NCI-H446 treated with DMSO at 0.1 percent for 48 hours (cell line): ENCODE measurements around the gene GNAS.
"Not testable (repeated sequence)": the region's sequence is repeated elsewhere in the genome, so short reads cannot be mapped to it uniquely, and the experiment has no call there.

Experiments
- DNase-seq: peaks from one replicate; lab custom pipeline; 2025; lab: John Stamatoyannopoulos, UW

Gene GNAS

DNA sequence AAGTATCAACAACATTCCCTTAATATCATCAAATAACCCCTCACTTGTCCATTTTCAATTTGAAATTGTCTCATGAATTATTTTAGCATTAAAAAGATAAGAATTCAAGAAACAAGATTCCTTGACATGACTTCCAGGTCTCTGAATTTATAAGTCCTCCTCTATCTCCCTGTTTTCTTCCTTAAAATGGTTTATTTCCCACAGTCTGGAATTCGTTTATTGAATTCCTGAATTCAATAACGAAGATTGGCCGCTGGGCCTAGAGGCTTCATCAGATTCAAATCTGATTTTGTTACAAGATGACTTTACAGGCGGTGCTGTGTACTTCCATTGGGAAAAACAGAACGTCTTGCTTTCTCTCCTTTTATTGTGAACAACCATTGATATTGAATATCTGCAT is 79.7 kb downstream of the GNAS start:
- DNase-seq = no peak

DNA sequence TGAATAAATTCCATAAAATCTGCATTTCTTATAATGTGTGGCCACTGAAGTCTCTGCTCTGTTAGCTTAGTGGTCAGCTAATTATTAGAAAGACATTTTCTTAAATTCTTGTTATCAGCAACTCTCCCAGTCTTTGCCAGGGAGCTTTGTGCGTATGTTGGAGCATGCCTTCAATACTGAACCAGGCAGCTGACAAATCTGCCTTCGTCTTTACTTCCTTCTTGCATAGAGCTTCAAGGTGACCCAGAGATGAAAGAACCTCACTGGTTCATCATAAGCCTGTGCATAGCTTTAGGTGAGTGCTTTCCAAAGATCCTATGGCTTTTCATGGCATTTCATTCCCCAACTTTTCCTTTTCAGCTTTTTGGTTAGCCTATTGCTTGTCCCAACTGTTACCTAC is 85.6 kb downstream of the GNAS start:
- DNase-seq = no peak

DNA sequence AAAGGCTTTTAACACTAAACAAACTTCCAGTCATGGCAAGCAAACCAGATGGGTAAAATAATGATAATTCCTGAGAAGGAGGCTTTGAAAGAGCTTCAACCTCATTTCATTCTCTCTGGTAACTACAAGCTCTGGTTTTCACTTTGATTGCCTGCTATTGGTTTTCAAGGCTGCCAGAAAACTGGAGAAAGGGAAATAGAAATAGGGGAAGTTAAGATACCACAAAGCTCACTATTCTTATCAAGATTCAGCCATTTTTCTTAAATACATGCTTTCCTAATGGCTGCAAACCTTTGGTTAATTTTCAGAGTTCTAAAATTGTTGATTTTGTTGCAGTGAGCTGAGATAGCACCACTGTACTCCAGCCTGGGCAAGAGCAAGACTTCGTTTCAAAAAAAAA is 86.0 kb downstream of the GNAS start:
- DNase-seq = no peak

DNA sequence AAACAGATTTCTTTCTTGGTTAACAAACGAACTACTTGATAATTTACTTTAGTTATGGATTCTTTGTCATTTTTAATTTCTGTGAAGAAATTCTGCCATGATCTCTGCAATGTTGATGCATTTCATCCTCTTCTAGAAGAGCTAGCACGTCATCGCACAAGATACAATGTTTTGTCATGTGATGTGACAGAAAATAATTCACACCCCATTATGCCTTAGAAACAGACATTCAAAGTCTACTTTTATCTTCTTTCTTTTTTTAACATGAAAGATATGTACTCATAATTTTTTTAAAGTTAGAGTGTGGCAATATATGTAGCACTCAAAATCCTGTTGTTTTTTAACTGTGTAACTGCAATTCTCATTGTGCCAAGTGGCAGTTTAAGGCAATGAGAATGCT is 89.0 kb downstream of the GNAS start:
- DNase-seq = no peak

DNA sequence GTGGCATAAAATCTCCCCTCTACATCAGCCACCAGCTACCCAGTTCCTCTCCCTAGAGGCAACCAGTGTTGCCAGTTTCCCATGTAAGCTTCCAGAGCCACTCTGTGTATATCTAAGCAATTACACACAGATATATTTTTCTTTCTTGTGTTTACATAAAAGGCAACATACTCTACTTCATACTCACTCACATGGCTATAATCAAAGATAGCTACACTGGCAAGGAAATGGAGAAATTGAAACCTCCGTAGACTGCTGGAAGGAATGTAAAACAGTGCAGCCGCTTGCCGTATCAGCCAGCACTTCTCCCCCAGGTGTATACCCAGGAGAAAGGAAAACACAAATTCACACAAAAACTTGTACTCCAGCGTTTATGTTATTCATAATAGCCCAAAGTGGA is 90.0 kb downstream of the GNAS start:
- DNase-seq = no peak

DNA sequence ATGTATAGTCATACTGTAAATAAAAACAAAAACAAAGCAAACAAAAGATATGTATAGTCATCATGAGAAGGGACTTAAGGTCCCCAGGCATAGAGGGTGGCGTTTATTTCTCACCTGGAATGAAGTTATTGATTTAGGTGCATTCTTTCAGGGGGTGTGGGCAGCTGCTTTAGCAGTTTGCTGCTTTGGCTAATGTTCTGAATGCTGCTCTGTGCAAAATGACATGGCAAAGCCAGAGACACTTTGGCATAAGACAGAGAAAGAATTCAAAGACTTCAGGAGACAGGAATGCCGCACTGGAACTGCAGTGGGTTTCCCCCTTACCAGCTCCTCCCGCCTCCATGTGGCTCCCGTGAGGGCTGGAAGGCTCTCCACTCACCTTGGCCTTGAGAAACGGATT is 92.1 kb downstream of the GNAS start:
- no peak for DNase-seq

DNA sequence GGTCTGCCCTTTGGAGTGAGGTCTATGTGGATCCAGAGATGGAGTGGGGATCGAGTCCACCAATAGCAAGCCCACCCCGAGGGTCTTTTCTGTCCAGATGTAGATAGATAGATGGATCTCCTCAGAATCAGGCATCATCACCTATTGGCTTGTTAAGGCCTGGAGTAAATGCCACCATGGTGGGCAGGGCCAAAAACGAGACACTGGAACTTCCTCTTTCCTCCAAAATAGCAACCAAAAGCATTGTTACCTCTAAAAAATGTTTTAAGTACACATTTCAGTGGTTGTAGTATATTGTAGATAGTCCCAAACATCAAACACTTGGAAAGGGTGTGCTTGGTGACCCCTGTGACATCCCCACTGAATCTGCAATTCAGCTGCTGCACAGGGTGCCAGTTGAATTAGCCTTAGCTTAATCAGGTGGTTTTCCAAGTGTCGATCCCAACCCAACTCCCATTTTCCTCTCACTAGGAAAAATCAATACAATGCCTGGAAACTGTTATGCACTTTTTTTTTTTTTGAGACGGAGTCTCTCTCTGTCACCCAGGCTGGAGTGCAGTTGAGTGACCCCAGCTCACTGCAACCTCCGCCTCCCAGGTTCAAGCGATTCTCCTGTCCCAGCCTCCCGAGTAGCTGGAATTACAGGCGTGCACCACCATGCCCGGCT is 93.6 kb downstream of the GNAS start:
- DNase-seq = no peak

DNA sequence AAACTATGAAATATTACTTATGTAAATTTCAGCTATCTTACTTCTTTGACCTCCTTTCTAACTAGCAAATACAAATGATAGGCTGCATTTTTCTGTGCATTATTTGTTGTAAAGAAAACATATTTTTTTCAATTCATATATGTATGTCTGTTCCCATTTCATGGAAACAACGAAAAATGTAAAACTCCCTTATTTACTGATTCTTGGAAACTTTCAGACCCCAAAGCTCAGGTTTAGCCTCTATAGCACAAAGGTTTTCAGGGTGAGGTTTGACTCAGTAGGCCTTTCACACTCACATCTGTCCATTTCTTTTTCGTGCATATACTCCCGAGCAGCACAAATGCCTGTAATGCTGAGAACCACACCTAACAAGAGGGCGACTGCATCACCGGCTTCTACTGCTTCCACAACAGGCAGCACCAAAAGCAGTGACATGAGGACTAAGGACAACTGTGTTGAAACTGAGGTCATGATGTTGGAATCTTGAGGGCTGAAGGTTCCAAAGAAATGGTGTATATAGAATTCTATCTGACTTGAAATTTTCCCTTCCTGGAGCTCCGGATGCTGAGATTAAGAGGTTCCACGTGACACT is 95.4 kb downstream of the GNAS start:
- not testable (repeated sequence) for DNase-seq

DNA sequence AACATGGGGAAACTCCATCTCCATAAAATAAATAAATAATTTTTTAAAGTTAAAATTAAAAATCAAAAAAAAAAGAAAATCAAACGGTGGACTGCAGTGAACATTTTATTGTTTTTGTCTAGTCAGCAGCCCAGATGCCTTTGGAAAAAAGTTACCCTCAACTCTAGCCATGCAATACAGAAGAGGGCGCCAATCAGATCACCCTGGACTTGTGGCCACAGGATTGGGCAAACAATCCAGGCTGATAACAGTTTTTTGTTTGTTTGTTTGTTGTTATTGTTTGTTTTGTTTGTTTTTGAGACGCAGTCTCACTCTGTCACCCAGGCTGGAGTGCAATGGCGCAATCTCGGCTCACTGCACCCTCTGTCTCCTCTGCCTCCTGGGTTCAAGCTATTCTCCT is 98.1 kb downstream of the GNAS start:
- DNase-seq = no peak

DNA sequence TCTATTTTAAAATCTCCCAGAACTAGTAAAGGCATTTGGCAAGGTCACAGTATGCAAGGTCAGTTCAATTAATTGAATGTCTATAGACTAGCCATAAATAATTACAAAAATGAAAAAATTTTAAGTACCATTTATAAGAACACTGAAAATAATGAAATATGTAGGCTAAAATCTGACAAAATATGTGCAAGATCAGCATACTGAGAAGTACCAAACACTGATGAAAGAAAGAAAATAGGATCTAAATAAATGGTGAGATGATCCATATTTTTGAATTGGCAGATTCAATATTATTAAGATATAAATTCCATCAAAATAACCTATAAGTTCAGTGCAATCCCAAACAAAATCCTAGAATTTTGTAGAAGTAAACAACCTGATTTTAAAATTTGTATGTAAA is 100.5 kb downstream of the GNAS start:
- DNase-seq = no peak

DNA sequence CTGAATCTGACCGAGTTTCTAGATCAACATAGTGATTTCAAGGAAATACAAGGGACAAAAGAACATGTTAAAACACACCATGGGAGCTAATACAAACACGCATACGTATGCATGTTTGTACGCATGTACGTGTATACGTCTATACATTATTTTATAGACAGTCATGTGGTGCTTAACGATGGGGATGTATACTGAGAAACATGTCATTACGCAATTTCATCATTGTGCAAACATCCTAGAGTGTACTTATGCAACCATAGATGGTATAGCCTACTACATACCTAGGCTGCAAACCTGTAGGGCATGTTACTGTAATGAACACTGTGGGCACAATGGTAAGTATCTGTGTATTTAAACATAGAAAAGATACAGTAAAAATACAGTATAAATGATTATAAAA is 103.6 kb downstream of the GNAS start:
- no peak for DNase-seq

DNA sequence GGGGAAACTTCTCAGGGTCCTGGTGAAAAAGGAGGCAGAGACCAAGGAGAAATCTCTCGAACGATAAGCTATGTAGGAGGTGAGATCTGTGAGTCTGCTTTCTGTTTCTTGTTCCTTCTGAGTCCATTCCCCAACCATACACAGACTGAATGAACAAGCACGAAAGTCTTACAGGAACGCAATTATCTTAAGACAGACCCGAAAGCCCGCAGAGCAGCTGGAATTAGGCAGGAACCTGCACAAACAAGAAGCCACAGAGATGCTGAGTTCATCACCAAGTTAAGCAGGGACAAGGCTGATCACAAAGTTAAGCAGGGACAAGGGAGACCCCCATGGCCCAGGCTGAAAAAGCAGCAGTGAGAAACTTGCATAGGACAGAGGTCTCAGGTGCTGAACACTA is 107.1 kb downstream of the GNAS start:
- no peak for DNase-seq
